NOMO-1 treated with DMSO at 0.1 percent for 48 hours (cell line): ENCODE results near the gene VAT1L.
"Not testable (repeated sequence)": the region's sequence is repeated elsewhere in the genome, so short reads cannot be mapped to it uniquely, and the experiment has no call there.

Experiments used
- DNase-seq: peaks from one replicate; lab custom pipeline; 2025; ENCODE audit not compliant: unreplicated experiment; lab: John Stamatoyannopoulos, UW

The VAT1L gene

GRCh38 chr16:77987810-77988209 lies 199.4 kb downstream of the VAT1L start:
- DNase-seq, result no peak

GRCh38 chr16:77989846-77990245 lies 201.5 kb downstream of the VAT1L start:
- no peak for DNase-seq

GRCh38 chr16:77991701-77992100 lies 203.3 kb downstream of the VAT1L start:
- DNase-seq, result no peak

DNA sequence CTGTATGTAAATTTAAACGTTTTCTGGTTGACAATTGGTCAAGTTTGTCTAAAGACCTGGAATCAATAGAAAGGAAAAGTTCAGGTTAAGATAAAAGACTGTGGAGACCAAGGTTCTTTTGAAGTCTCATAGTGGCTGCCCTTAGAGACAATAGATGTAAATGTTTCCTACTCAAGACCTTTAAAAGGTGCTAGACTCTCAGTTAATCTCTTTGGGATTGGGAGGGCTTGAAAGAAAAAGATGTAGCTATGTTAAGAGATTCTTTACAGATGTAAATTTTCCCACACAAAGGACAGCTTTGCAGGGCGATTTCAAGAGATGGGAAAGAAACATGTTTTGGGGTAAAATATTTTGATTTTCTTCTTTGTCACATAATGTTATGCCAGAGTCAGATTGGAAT lies 204.0 kb downstream of the VAT1L start:
- DNase-seq, result not testable (repeated sequence)

DNA sequence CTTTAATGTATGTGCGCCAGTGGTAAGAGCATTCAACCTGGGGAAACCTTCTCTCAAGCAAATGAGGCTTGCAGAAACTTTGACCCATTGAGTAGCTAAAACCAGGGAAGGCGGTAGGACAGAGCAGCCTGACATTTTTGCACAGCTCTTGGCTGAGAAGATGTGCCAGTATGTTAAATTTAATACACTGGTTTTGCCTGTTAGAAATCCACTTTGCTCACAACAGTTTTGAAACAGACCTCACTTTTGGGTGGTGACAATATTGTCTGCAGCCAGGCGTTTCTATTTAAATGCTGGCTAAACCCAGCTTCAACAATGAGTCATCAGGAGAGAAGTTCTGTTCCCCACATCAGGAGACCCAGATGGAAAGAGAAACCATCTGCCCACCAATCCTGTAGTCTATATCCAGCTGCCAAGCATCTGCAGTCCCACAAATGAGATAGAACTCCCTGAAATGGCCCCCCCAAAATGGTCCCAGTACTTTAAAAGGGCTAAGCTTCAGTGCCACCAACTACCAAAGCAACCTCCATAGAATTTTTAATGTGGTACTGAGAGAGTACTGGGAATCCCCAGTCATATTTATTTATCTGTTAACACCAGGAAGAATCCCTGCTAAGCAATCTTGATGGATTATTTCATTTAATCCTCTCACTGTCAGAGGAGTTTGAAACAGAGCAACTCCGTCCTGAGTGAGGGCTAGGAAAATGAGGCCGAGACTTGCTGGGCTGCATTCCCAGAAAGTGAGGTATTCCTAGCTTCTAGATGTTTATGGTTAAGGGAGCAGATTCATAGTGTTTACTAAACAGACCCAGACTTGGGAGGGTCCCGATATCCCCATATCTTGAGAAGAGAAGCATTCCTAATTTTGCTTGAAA lies 205.0 kb downstream of the VAT1L start:
- no peak for DNase-seq

- no peak for DNase-seq
These were observed 207.6 kb downstream of the VAT1L start for GRCh38 chr16:77995843-77996455.

DNA sequence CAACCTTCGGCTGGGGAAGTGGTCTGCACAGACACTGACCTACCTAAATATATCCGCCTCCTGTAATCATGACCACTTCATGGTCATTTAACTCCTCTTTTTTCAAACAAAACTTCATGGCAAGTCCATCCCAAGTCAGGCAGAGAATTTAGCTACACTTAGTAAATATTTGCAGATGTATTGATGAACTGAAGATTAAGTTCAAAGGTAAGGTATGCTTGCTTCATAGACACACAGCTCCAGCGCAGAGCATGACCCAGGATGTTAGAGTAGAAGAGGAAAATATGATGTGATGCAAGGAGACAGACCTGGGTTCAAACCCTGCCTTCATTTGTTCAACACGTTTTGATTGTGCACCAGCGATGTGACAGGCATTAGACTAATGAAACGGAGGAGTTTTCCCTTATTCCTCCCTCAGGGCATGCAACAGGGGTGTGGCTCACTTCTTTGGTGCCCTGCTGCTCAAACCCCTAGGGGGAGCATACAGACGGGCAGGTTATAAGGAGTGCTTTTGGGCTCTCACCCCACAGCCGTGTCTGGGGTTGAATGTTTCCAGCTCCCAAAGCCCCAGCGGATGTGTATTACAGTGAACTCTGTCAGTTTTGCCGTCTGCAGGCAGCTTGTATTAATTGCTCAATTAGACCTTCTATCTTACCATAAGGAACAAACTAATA lies 210.1 kb downstream of the VAT1L start:
- DNase-seq, result no peak

- peak; percentile 43 for DNase-seq
These were observed 213.2 kb downstream of the VAT1L start for GRCh38 chr16:78001451-78002025.

DNA sequence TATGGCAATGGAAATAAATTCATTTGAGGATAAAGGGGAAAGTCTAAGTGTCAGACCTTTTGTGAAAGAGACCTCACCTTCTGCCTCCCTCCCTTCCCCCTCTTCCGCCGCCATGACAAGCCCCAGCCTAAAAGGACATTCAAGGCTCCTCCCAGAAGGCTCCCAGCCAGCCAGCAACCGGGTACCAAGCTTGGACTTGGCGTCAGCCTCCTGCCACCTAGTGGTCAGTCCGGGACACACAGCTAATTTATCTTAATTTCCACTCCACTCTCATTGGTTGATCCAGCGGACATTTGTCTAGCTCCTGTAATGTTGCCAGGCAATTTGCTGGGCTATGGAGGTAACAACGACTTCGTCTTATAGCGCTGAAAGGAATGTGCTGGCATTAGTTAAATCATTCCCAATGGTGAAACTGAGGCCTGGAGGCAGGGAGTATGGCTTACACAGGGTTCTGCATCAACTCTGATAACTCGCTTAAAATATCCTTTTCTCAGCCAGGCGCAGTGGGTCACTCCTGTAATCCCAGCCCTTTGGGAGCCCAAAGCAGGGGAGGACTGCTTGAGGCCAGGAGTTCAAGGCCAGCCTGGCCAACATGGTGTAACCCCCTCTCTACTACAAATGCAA lies 214.7 kb downstream of the VAT1L start:
- peak; percentile 79 for DNase-seq

DNA sequence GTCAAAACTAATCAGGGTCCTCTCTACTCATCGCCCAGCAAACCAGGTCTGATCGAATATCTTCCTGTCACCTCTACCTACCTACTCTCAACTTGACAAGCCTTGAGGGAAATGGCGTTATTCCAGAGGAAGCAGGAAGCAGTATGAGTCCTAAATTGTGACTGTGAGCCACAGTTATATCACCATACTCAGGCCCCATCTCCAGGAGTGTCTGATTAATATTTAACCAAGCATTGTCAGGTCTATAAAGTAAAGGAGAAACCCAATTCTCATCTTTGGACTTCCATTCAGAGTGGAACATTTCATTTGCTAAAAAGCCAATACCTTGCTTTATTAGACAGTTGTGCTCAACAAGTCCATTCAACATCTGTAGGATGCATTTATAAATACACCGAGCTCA lies 216.2 kb downstream of the VAT1L start:
- no peak for DNase-seq

DNA sequence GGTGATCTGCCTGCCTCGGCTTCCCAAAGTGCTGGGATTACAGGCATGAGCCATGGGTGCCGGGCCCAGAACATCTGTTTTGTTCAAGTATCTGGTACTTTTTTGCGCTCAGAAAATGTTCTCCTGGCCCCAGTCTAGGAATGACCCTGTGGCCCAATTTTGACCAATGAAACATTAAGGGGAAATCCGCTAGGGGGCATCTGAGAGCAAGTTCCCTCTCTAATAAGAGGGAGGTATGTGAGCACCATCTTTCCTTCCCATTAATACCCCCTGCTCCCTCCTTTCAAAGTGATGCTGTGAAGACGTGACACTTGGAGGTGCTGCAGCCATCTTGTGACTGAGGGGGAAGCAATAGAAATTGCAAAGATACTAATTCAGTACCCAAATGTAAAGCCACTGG lies 217.5 kb downstream of the VAT1L start:
- DNase-seq, result no peak

GRCh38 chr16:78007121-78007520 lies 218.8 kb downstream of the VAT1L start:
- DNase-seq, result no peak

DNA sequence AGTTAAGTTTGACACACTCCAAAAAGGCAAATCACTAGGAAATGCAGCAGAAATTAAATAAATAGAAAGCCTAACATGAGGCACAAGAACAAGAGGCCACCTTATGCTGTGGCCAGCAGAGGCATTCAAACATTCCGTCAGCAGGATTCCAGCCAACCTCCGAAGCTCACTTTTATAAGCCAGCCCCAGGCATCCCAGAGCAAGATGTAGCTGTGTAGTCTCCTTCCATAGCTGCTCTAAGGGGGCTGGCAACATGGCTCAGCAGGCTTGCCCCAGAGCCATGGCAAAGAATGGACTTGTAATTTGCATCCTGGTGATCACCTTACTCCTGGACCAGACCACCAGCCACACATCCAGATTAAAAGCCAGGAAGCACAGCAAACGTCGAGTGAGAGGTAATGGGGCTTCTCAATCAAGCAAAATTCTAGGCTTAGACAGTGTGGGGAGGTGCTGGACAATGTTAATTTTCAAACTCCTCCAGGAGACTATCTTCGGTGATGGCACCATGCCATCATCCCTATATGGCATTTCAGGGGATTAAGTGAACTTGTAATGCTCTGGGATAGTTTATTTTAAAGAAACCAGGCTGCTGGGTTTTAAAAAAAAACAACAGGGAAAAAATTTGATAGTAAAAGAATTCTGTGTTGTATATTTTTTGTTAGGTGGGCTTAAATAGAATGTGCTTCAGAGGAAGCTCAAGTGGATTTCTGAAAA lies 234.1 kb downstream of the VAT1L start, which contains the start of gene CLEC3A:
TSS of gene CLEC3A (plus strand) at position 202 of the 714 bp plus-strand sequence. CDS start at position 281, 79 bp downstream.
- no peak for DNase-seq

- no peak for DNase-seq
These were observed 235.8 kb downstream of the VAT1L start for GRCh38 chr16:78024159-78024558.

- no peak for DNase-seq
These were observed 237.3 kb downstream of the VAT1L start for GRCh38 chr16:78025631-78026030.

DNA sequence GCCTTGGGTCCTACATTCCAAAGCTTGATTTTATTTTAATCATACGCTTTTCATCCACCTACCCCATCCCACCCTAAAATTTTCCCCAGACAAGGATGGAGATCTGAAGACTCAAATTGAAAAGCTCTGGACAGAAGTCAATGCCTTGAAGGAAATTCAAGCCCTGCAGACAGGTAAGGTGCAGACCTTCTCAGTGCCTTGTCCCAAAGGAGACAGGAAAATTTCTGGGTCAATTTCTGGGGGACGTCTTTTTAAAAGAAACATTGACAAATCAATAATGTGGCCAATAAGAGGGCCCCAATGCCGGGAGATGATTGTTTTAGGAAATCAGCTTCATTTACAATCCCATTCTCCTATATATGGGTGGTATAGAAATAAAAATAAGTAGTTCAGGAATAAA lies 239.7 kb downstream of the VAT1L start:
- DNase-seq, result no peak
